Hindlimb muscle (tissue), 1 donor: ENCODE measurements around the gene SSUH2. TPM values are rescaled to one million over a fixed set of nuclear protein-coding genes. Genes with fewer than 3 reads are reported as not detected.
"Not testable (repeated sequence)": the region's sequence is repeated elsewhere in the genome, so short reads cannot be mapped to it uniquely, and the experiment has no call there.

Experiments used
- DNase-seq: peaks from one replicate; pipeline ENCODE4 v3.0.0-alpha.2; 2013
- polyA plus RNA-seq: library from polyadenylated mRNA; unstranded; fragments of 120-200 nt; gene quantifications from one replicate; pipeline ENCODE4 v1.2.1, GENCODE V29; 2013; ENCODE audit not compliant: insufficient read length

Gene SSUH2, protein sequence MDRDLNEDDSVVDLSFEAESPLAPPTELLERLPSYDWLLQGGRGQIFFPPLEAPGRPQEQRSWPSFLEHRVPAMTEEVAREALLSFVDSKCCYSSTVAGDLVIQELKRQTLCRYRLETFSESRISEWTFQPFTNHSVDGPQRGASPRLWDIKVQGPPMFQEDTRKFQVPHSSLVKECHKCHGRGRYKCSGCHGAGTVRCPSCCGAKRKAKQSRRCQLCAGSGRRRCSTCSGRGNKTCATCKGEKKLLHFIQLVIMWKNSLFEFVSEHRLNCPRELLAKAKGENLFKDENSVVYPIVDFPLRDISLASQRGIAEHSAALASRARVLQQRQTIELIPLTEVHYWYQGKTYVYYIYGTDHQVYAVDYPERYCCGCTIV
- polyA plus RNA-seq = 2.9 TPM

GRCh38 chr3:8644748-8645390 is at the start of gene SSUH2:
Gene SSUH2, minus strand, starts transcription at chr3:8644798. Its CDS starts 40 bp downstream, at chr3:8644758.
- DNase-seq = no peak

GRCh38 chr3:8691295-8691694 is 46.7 kb upstream of the SSUH2 start:
- DNase-seq = not testable (repeated sequence)

DNA sequence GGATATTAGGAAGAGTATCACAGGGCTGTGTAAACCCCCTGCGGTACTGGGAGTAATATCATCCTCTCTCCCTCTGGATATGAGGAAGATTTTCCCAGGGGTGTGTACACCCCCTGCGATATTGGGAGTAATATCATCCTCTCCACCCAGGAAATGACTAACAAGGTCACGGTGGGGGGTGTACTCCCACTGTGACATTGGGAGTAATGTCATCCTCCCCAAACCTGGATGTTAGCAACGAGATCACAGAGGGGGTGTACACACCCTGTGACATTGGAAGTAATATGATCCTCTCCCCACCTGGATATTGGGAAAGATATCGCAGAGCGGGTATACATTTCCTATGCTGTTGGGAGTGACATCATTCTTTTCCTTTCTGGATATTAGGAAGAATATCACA is 40.4 kb upstream of the SSUH2 start:
- DNase-seq = not testable (repeated sequence)

DNA sequence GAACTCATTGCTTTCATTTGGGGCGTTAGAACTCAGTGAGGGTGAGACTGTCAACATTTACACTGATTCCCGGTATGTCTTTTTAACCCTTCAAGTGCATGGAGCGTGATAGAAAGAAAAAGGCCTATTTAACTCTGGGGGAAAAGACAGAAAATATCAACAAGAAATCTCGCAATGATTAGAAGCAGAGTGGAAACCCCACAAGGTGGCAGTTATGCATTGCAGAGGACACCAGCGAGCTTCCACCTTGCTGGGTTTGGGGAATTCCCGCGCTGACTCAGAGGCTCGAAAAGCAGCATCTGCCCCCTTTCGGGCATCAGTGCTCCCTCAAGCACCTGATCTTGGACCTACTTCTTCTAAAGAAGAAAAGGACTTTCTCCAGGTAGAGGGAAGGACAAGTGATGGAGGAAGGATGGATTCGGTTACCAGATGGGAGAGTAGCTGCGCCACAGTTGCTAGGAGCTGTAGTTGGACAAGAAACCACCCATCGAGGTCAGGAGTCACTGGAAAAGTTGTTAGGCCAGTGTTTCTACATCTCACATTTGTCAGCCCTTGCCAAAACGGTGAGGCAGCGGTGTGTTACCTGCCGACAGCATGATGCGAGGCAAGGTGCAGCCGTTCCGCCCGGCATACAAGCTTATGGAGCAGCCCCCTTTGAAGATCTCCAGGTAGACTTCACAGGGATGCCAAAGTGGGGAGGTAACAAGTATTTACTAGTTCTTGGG is 38.4 kb upstream of the SSUH2 start:
- DNase-seq = not testable (repeated sequence)

- DNase-seq = not testable (repeated sequence)
Observed at GRCh38 chr3:8681881-8682538, 37.4 kb upstream of the SSUH2 start.

DNA sequence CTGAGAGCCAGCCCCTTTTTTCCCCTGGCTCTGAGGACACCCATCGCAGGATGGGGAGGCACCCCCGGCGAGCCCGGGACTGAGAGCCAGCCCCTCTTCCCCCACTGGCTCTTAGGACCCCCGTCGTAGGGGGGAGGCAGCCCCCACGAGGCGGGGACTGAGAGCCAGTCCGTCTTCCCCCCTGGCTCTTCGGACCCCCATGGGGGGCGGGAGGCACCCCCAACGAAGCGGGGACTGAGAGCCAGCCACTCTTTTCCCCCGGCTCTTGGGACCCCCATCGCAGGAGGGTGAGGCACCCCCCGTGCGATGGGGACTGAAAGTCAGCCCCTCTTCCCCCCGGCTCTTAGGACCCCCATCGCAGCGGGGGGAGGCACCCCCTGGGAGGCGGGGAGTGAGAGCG is 36.8 kb upstream of the SSUH2 start:
- no peak for DNase-seq

GRCh38 chr3:8679817-8680553 is 35.4 kb upstream of the SSUH2 start:
- DNase-seq = not testable (repeated sequence)

DNA sequence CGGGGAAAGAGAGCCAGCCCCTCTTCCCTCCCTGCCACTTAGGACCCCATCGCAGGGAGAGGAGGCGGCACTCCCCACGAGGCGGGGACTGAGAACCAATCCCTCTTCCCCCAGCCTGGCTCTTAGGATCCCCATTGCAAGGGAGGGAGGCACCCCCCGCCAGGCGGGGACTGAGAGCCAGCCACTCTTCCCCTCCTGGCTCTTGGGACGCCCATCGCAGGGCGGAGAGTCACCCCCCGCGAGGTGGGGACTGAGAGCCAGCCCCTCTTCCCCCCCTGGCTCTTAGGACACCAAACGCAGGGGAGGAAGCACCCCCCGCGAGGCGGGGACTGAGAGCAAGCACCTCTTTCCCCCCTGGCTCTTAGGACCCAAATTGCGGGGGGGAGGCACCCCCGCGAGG is 34.2 kb upstream of the SSUH2 start:
- DNase-seq = no peak

- DNase-seq = not testable (repeated sequence)
Observed at GRCh38 chr3:8677258-8677657, 32.7 kb upstream of the SSUH2 start.

- not testable (repeated sequence) for DNase-seq
Observed at GRCh38 chr3:8675591-8675990, 31.0 kb upstream of the SSUH2 start.

- no peak for DNase-seq
Observed at GRCh38 chr3:8673083-8673737, 28.6 kb upstream of the SSUH2 start.

DNA sequence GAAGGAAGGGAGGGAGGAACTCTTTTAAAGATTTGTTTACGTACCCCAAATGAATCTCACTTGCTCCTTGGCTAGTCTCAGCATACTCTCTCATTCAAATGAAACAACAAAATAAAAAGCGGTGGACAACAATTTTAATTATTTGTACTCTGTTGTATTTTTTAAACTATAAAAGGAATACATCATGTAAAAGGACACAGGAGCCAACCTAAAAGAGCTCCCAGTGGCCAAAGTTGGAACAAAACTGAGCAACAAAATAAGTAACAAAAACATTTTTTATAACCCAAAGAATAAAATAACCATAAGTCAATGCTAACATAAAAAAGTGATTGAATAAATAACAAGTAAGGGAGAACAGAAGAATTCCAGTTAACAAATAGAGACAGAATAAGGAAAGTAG is 24.4 kb upstream of the SSUH2 start:
- no peak for DNase-seq

DNA sequence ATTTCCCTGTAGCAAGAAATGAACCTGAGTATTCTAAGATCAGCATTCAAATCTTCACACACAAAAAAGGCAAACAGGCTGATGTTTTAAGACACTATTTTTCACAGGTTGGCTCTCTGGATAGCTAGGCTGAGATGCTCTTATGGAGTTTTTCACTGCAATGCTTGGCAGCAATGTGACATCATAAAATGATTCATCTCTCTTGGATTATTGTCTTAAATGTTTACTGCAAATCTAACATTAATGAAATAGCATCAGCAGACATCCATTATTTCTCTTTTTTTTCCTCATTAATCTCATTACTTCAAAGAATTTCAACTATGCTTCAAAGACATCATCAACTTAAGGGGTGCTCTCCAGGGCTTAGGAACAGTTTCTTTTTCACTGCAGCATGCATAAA is 23.6 kb upstream of the SSUH2 start:
- DNase-seq = no peak

GRCh38 chr3:8667463-8668091 is 23.0 kb upstream of the SSUH2 start:
- DNase-seq = no peak

DNA sequence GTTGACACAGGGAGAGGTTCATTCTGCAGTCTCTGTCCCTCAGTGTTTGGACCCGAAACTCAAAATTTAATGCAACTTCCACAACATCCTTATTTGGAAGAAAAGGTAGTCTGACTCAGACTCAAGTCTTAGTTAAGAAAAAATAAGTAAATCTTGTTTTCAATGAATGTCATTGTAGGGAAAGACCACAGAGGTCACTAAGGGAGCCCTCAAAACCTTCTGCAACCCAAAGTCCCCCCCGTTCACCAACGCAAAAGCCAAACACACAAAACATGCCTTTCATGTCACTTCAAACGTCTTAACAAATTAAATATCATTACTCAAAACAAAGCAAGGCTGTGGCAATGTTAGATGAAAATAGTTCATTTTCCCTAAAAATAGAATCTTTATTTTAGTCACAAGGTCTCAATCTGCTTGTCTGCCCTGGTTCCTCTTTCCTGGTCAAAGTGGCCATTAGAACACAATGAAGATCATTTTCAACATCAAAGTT is 20.9 kb upstream of the SSUH2 start:
- DNase-seq = no peak

DNA sequence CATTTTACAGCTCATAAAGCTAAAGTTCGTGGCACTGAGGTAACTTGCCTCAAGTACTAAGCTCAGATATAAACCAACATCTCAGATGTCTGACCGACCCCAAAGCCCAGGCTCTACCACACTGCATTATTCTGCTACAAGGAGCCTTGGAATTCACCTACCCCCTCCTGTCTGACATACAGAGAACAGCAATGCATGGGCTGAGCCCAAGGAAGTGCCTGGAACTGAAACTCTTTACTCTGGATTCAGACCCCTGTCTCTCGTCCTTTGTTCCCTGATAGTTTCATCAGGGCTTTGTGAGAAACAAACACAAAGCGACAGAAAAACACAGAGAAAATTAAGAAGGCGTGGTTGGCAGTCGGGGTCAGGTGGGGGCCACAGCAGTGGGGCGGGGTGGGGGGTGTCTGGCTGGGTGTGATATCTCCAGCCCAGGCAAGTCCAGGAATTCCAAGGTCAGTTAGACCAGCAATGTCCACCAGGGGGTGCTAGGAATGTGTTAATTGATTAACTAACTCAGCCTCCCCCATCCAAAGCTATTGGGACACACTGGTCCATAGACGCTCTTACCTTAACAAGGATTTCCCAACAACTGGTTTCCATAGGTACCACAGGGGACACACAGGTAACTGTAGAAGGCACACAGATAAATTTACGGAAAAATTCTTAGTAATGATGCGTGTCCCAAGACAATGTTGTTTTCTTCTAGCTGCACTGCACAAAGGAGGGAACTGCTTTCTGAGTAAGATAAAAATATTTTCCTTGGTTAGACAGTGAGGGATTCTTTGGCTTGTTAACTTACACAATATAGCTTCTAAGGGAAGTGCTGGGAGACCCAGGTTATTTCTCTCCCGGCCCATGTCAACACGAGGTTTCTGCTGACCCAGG is 18.8 kb upstream of the SSUH2 start:
- DNase-seq = no peak

DNA sequence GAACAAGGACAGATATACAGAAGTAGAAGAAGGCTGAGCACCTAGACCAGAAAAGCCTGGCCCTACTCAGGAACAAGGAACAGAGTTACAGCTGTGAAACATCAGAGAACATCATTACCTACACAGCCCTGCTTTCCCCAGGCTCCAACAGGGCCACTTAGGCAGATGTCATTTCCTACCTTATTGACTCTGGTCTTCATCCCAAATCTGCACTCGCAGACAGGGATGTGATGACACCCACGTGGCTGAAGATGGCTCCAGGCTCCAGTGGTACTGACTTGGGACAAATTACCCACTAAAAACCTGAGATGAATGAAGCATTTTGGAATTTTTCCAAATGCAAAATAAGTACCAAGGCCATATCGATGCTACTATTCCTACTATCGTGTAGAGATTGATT is 18.0 kb upstream of the SSUH2 start:
- no peak for DNase-seq

DNA sequence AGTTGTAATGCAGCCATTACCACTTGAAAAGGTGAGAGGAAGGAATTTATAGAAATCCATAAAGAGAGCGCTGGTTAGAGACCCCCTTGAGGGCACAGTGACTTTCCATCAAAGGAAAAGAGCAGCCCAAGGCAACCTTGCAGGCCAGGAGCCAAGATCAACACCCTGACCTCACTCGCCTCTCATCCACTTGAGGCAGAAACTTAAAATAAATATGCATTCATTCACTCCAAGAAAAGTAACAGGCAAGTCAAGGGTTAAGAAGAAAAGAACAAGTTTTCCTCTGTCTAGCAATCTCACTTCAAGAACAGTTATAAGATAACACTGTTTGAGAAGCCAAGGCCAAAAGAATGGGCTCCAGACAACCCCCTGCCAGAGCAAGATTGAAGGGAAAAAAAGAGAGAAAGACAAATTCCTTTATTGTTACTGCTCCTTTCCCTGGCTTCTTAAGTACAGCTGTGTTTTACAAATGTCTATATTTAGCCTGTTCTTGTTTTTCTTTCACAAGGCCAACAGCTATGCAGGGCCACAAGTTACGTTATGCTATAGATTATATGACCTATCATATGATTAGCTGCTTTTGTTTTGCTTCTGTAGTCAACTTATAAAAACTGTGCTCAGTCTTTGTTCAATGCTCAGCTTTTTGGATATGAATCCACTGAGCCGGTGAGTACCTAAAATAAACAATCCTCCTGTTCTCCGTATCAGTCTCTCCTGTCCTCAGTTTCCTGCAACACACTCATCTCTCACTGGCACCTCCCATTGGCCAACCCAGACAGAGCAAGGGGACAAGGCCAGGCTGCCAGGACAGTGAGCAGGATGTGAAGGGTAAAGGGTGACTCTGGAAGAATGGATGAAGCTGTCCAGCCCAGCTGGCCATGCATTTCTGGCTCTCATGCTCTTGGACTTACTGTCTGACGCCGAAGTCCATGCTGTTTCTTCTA is 15.8 kb upstream of the SSUH2 start:
- no peak for DNase-seq

- no peak for DNase-seq
Observed at GRCh38 chr3:8659242-8659641, 14.6 kb upstream of the SSUH2 start.
